Spleen (tissue), 11 donors: ENCODE measurements around the gene GRB10. TPM values are rescaled to one million over a fixed set of nuclear protein-coding genes. Genes with fewer than 3 reads are reported as not detected.
"Not testable (repeated sequence)": the region's sequence is repeated elsewhere in the genome, so short reads cannot be mapped to it uniquely, and the experiment has no call there.

Experiments
- DNase-seq: peaks from one replicate; pipeline ENCODE4 v3.0.0-alpha.2; 2020
- H3K27ac ChIP-seq, 8 donors: fragments of 200-600 bp; sonication (generic) in 7 of 8; 1 replicate in 4 of 8; 2 replicates in 4 of 8; pipeline versions ENCODE4 v1.5.0 to v1.8.0; 2016 to 2021; ENCODE audit warnings: inconsistent platforms in 4 of 8, mild to moderate bottlenecking in 4 of 8, moderate library complexity in 1 of 8
- H3K27me3 ChIP-seq, 7 donors: fragments of 200-600 bp; sonication (generic) in 6 of 7; replicated peaks in 1 of 7; 1 replicate in 4 of 7; 2 replicates in 3 of 7; pipeline versions ENCODE4 v1.5.0 to v1.8.0; 2016 to 2021; ENCODE audit warnings: inconsistent platforms in 3 of 7, mild to moderate bottlenecking in 1 of 7
- H3K36me3 ChIP-seq, 6 donors: fragments of 200-600 bp; sonication (generic) in 5 of 6; 1 replicate in 4 of 6; 2 replicates in 2 of 6; pipeline versions ENCODE4 v1.5.0 to v1.8.0; 2016 to 2021; ENCODE audit warnings: inconsistent platforms in 2 of 6
- H3K4me1 ChIP-seq, 6 donors: fragments of 200-600 bp; sonication (generic) in 5 of 6; 1 replicate in 3 of 6; 2 replicates in 3 of 6; pipeline versions ENCODE4 v1.5.0 to v1.8.0; 2016 to 2021; ENCODE audit warnings: inconsistent platforms in 3 of 6
- H3K4me3 ChIP-seq, 8 donors: fragments of 200-600 bp; sonication (generic) in 7 of 8; 1 replicate in 4 of 8; 2 replicates in 4 of 8; pipeline versions ENCODE4 v1.5.0 to v1.8.0; 2016 to 2021; ENCODE audit warnings: inconsistent platforms in 4 of 8, mild to moderate bottlenecking in 4 of 8, moderate library complexity in 2 of 8
- H3K9me3 ChIP-seq, 8 donors: fragments of 200-600 bp; sonication (generic) in 7 of 8; 1 replicate in 4 of 8; 2 replicates in 4 of 8; pipeline versions ENCODE4 v1.5.0 to v1.8.0; 2016 to 2021; ENCODE audit warnings: inconsistent platforms in 4 of 8
- CTCF ChIP-seq, 11 experiments: fragments of 200-600 bp in 7 of 11; fragments of 450-650 bp in 4 of 11; sonication (generic) in 4 of 11; IDR thresholded peaks in 8 of 11; conservative IDR thresholded peaks in 3 of 11; 1 replicate in 7 of 11; 2 replicates in 4 of 11; pipeline versions ENCODE4 v1.4.0 to v1.8.0; 2016 to 2021; ENCODE audit warnings: antibody characterized with exemption in 11 of 11, inconsistent platforms in 4 of 11, mild to moderate bottlenecking in 1 of 11
- POLR2A ChIP-seq, 3 donors: fragments of 450-650 bp; IDR thresholded peaks; one replicate each; pipeline ENCODE4 v1.5.1; 2017; ENCODE audit warnings: antibody characterized with exemption in 3 of 3, mild to moderate bottlenecking in 1 of 3
- POLR2AphosphoS5 ChIP-seq, 3 donors: sonication (generic); formaldehyde crosslinking; IDR thresholded peaks; one replicate each; pipeline ENCODE4 v1.5.1; 2017; ENCODE audit warnings: antibody characterized with exemption in 3 of 3
- WGBS, 5 donors: extraction: QIAGEN DNeasy Blood & Tissue Kit in 3 of 5; methylation state at CpG; one replicate each; pipeline versions ENCODE4 v1.1.5 to v1.1.7; 2013 to 2018; 5-methylcytosine and 5-hydroxymethylcytosine counted together
- intact Hi-C: fragments of 100-400 bp; cut with DNase I; formaldehyde crosslinking; loops from one replicate; pipeline ENCODE4 v1.15.0; 2023; ENCODE audit warnings: low total_unique reads
- polyA plus RNA-seq, 3 donors: library from polyadenylated mRNA; stranded (reverse); fragments of 200-250 nt; gene quantifications; one replicate each; pipeline ENCODE4 v1.2.1, GENCODE V29; 2013
- total RNA-seq, 7 donors: library from RNA; depleted of rRNA in 3 of 7; stranded (reverse); fragments of >200 nt in 3 of 7; fragmentation: NEBNext Ultra II Directional in 4 of 7; extraction: Animal tissue kit (Norgen Biotek cat#: 25700) in 4 of 7; gene quantifications; one replicate each; pipeline versions ENCODE4 v1.1.0 to v1.2.1, GENCODE V29; 2016 to 2021
- donor health status: healthy with polysubstance abuse.
- donor health status: DM: no; HTN: no; CAD: no; lungs with moderate emphysema.
- donor health status: DM: no; HTN: no; CAD: no.
- donor health status: Bipolar disorder and iron deficiency.
- donor health status: healthy.
- donor health status: DM: no; HTN: no; CAD: no.
- donor health status: DM: yes; HTN: yes; CAD: no.

The GRB10 gene
- total and polyA plus RNA-seq, 10 donors, result 11.3 to 159 (median 115) TPM

GRCh38 chr7:50554431-50555322, 228.0 kb downstream of the GRB10 start:
- Histone ChIP-seq H3K27ac (no peak overlapping the region), H3K9me3 (no peaks in the 10 kb centered on the region), H3K4me3 (no peak overlapping the region), H3K27me3 (peaks cover 0 to 33% (median 0%) of the 10 kb centered on the region in 7 donors), H3K36me3 (no peaks in the 10 kb centered on the region), H3K4me1 (no peaks in the 10 kb centered on the region)
- 71 to 87% (median 82%) methylated on average over 10 to 14 of the region's 14 CpGs for WGBS, 5 donors
- no peak for DNase-seq
- intact Hi-C loops, result no loop called here
- TF ChIP-seq CTCF (IDR thresholded peaks at IDR 0.05 in 8 of 11, conservative IDR thresholded peaks at IDR 0.05 in 3 of 11) (no peak), POLR2A (IDR thresholded peaks at IDR 0.05) (no peak), POLR2AphosphoS5 (IDR thresholded peaks at IDR 0.05) (no peak)

- Histone ChIP-seq H3K27me3 (peaks cover 0 to 26% (median 0%) of the 10 kb centered on the region in 7 donors), H3K36me3 (no peaks in the 10 kb centered on the region), H3K4me1 (no peaks in the 10 kb centered on the region), H3K27ac (no peak overlapping the region), H3K9me3 (no peaks in the 10 kb centered on the region), H3K4me3 (no peak overlapping the region)
- DNase-seq, result no peak
- 40 to 55% (median 49%) methylated on average over 3 of the region's 3 CpGs for WGBS, 5 donors
- TF ChIP-seq POLR2AphosphoS5 (IDR thresholded peaks at IDR 0.05) (no peak), POLR2A (IDR thresholded peaks at IDR 0.05) (no peak), CTCF (IDR thresholded peaks at IDR 0.05 in 8 of 11, conservative IDR thresholded peaks at IDR 0.05 in 3 of 11) (no peak)
- intact Hi-C loops, result no loop called here
Measured at GRCh38 chr7:50553973-50554372, 228.7 kb downstream of the GRB10 start.

GRCh38 chr7:50552921-50553320, 229.8 kb downstream of the GRB10 start:
- intact Hi-C loops, result no loop called here
- no peak for DNase-seq
- H3K4me1 ChIP-seq, result no peaks in the 10 kb centered on the region
- 40 to 60% (median 50%) methylated on average over 4 of the region's 4 CpGs for WGBS, 5 donors
- no peak for TF ChIP-seq POLR2A (IDR thresholded peaks at IDR 0.05)
- no peak for TF ChIP-seq CTCF (IDR thresholded peaks at IDR 0.05 in 8 of 11, conservative IDR thresholded peaks at IDR 0.05 in 3 of 11)
- no peak for TF ChIP-seq POLR2AphosphoS5 (IDR thresholded peaks at IDR 0.05)
- H3K9me3 ChIP-seq, result no peaks in the 10 kb centered on the region
- H3K4me3 ChIP-seq, result no peak overlapping the region
- H3K27me3 ChIP-seq, result peaks cover 0 to 19% (median 0%) of the 10 kb centered on the region in 7 donors
- H3K36me3 ChIP-seq, result no peaks in the 10 kb centered on the region
- H3K27ac ChIP-seq, result no peak overlapping the region

- no peaks in the 10 kb centered on the region for H3K9me3 ChIP-seq
Measured at GRCh38 chr7:50552139-50552538, 230.6 kb downstream of the GRB10 start.

GRCh38 chr7:50545613-50546012, 237.1 kb downstream of the GRB10 start:
- H3K27me3 ChIP-seq, H3K4me1 ChIP-seq, H3K4me3 ChIP-seq, intact Hi-C loops, H3K36me3 ChIP-seq, DNase-seq, H3K27ac ChIP-seq, H3K9me3 ChIP-seq: not testable (repeated sequence)
- 85 to 89% (median 86%) methylated on average over 4 of the region's 4 CpGs for WGBS, 5 donors

More at GRCh38 chr7:50552139-50552538, 230.6 kb downstream of the GRB10 start:
- H3K4me3 ChIP-seq, result no peak overlapping the region
- intact Hi-C loops, result no loop called here
- H3K4me1 ChIP-seq, result no peaks in the 10 kb centered on the region
- no peak for DNase-seq
- TF ChIP-seq POLR2AphosphoS5 (IDR thresholded peaks at IDR 0.05), result no peak
- TF ChIP-seq CTCF (IDR thresholded peaks at IDR 0.05 in 8 of 11, conservative IDR thresholded peaks at IDR 0.05 in 3 of 11), result no peak
- TF ChIP-seq POLR2A (IDR thresholded peaks at IDR 0.05), result no peak
- no peaks in the 10 kb centered on the region for H3K36me3 ChIP-seq
- WGBS, 5 donors, result 72 to 93% (median 86%) methylated on average over 4 of the region's 4 CpGs
- peaks cover 0 to 19% (median 0%) of the 10 kb centered on the region in 7 donors for H3K27me3 ChIP-seq
- no peak overlapping the region for H3K27ac ChIP-seq
